AG10803 (cell line): ENCODE data around the gene CD300LF.

ENCODE experiments used
- DNase-seq: peaks from one replicate; pipeline ENCODE4 v3.0.0; 2010; ENCODE audit warnings: low read depth
- H3K4me3 ChIP-seq: 2 replicates; pipeline ENCODE4 v1.5.1; 2011; ENCODE audit warnings: mild to moderate bottlenecking, low read length, control low read depth
- TF ChIP-seq, protein P1 (sequence below): conservative IDR thresholded peaks from 2 replicates; pipeline ENCODE4 v1.5.1; 2011; ENCODE audit warnings: mild to moderate bottlenecking, low read length, control low read depth, inconsistent platforms

The CD300LF gene

DNA sequence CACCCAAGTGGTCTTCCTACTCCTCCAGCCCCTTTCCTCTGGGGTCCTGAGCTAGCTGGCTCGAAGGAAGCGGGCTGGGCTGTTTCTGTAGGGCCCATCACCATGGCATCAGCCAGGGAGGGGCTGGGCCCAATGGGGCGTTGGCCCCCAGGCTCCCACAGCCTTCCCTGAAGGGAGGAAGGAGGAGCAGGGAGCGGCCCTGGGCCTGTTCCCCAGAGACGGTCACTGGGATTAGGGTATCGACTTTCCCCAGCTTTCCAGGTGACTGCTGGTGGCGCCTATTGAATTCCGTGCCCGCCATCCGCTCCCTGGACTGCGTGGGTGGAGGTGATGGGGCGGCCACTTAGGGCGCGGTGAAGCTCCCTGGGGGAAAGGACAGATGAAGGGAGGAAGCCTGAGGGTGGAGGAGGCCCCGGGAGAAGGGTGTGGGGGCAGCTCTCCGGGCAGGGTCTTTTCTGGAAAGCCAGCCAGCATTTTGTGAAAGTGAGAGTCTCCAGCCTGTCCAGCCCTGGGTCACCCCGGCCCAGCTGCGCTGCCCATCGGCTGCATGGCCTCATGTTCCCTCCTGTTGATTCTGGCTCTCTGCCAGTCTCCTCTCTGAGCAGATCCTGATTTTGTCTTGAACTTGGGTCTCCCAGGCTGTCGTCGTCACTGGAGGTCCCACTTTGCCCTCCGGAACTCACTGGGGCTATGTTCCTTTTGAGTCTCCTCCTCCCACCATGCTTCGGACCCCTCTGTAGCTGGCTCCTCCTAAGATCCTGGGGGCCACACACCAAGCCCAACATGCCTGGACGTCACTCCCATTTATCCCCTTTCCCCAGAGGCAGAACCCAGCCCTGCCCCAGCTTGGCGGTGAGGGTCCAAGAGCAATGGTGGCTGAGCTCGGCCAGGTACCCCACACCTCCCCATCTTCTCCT, 45.5 kb upstream of the CD300LF start:
- no peak for DNase-seq
- TF ChIP-seq, protein P1, sequence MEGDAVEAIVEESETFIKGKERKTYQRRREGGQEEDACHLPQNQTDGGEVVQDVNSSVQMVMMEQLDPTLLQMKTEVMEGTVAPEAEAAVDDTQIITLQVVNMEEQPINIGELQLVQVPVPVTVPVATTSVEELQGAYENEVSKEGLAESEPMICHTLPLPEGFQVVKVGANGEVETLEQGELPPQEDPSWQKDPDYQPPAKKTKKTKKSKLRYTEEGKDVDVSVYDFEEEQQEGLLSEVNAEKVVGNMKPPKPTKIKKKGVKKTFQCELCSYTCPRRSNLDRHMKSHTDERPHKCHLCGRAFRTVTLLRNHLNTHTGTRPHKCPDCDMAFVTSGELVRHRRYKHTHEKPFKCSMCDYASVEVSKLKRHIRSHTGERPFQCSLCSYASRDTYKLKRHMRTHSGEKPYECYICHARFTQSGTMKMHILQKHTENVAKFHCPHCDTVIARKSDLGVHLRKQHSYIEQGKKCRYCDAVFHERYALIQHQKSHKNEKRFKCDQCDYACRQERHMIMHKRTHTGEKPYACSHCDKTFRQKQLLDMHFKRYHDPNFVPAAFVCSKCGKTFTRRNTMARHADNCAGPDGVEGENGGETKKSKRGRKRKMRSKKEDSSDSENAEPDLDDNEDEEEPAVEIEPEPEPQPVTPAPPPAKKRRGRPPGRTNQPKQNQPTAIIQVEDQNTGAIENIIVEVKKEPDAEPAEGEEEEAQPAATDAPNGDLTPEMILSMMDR = no peak
- no peak overlapping the region for H3K4me3 ChIP-seq

GRCh38 chr17:74757502-74757901, 44.8 kb upstream of the CD300LF start:
- no peak overlapping the region for H3K4me3 ChIP-seq
- TF ChIP-seq, protein P1 = no peak
- no peak for DNase-seq

- TF ChIP-seq, protein P1 = no peak
- H3K4me3 ChIP-seq = no peak overlapping the region
- no peak for DNase-seq
Observed at GRCh38 chr17:74756891-74757290, 44.2 kb upstream of the CD300LF start.

DNA sequence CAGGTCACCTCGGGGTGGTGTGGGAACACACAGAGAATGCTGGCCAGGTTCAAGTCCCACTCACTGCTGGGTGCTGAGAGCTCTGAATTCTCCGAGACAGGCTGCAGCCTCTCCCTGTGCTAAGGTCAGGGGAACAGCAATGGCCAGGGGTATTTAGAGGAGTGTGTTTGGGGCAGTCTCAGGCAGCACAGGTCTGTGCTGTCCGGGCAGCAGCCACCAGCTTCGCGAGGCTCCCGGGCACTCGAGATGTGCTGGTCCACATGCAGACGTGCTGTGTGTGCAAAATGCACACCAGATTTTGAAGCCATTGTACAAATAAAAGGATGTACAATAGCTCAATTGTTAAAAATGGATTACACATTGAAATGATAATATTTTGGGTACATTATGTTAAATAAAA, 42.8 kb upstream of the CD300LF start:
- no peak for DNase-seq
- TF ChIP-seq, protein P1 = no peak
- H3K4me3 ChIP-seq = no peak overlapping the region

- TF ChIP-seq, protein P1 = no peak
- no peak for DNase-seq
- H3K4me3 ChIP-seq = no peak overlapping the region
Observed at GRCh38 chr17:74754832-74755231, 42.1 kb upstream of the CD300LF start.

DNA sequence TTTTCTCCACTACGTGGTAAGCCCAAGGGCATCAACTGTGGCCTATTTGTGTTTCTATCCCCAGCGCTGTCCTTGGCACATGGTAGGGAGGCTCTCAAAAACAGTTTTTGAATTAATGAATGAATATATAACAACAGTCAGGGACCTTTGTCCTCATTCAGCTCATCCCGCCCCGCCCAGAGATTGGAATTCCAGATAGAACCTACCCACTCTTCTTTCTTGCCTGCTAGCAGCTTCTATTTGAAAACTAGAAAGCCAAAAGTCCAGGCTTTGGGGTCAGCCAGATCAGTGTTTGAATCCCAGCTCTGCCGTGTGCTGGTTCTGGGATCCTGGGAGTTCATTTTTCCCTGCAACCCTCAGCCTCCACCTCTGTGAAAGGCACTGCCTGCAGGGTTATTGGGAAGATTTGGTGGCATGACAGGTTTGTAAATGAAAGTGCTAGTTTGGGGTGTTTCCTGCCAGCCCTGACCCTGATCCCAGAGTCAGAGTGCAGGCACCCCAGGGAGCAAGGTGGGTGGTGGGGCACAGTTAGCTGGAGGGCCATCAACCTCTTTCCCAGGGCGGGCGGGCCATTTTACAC, 40.2 kb upstream of the CD300LF start:
- DNase-seq = no peak
- no peak overlapping the region for H3K4me3 ChIP-seq
- TF ChIP-seq, protein P1 = no peak

- H3K4me3 ChIP-seq = no peak overlapping the region
- no peak for DNase-seq
- TF ChIP-seq, protein P1 = no peak
Observed at GRCh38 chr17:74752415-74752814, 39.7 kb upstream of the CD300LF start.
